HG03520 (cell line): ENCODE measurements around the gene FAM76B.

Source experiments
- ATAC-seq: cut with Tn5 transposase; IDR thresholded peaks from one replicate; pipeline ENCODE4 v1.9.1; 2021; ENCODE audit warnings: mild to moderate bottlenecking, moderate library complexity; ENCODE audit not compliant: unreplicated experiment

FAM76B gene

DNA sequence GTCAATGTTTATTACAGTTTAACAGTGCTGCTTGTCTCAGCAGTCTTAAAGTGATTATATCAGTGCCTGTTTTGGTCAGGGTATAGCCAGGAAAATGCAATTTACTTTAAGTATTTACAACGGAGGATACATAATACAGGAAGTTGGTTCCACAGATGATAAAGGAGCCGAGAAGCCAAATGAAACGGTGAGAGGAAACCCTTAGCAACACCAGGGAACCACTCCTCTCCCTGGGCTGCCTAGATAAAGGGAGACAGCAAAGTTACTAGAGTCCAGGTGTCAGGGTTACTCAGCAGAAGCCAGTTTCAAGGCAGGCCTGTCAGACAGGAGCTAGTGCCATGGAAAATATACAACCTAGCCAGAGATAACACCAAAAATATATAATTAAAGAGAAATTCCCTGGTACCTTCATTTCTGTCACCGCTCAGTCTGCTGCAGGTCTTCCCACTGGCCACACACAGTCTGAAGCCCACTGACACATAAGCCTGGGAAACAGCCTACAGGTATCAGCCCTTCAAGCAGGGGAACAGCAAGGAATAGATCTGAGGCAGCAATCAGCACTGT, 55.5 kb downstream of the FAM76B start:
- ATAC-seq = no peak

DNA sequence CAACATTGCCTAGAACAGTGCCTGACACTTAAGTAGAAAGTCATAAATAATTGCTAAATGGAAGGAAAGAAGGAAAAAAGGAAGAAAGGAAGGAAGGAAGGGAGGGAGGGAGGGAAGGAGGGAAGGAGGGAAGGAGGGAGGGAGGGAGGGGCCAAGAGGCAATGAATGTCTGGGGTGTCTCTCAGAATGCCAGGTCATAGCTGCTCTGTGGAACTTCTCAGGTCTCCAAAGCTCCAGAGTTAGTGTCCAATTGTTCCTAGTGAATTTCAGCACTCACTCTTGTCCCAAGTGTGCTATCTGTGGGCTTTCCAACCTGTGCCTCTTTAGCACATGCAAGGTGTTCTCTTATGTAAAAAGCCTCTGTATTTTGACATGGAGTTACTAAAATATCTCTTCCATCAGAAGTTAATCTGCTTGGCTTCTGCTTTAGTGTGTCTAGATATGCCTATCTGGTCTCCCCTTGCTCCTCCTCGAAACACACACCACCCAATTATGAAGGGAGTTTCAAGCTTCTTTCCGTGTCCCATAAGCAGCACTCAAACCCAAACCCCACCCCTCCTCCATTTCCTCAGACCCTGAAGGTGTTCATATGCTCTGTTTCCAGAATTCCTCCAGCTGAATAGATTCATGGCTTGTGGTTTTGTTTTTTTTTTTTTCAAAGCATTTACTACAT, 56.5 kb downstream of the FAM76B start:
- ATAC-seq = no peak

DNA sequence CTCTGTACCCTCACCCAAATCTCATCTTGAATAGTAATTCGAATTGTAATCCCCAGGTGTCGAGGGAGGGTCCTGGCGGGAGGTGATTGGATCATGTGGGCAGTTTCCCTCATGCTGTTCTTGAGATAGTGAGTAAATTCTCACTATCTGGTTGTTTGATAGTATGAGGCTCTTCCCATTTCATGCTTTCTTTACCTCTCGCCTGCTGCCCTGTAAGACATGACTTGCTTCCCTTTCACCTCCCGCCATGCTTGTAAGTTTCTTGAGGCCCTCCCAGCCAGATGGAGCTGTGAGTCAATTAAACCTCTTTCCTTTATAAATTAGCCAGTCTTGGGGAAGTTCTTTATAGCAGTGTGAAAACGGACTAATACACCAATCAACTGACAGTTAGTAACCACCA, 60.1 kb downstream of the FAM76B start:
- no peak for ATAC-seq

DNA sequence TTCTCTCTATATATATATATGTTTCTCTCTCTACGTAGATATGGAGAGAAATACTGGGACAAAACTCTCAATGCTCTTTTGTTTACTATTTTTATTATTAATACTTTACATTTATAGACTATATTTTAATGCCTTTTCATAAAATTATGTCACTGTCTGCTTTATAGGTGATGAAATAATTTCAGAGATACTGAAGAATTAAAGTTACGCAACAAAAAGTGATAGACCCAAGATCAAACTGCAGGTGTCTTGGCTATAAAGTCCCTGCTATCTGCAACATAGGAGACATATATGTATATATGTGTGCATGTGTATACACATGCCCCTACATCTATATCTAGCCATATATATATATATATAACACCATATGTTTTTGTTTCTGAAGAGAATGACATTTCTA, 60.8 kb downstream of the FAM76B start:
- ATAC-seq = no peak

DNA sequence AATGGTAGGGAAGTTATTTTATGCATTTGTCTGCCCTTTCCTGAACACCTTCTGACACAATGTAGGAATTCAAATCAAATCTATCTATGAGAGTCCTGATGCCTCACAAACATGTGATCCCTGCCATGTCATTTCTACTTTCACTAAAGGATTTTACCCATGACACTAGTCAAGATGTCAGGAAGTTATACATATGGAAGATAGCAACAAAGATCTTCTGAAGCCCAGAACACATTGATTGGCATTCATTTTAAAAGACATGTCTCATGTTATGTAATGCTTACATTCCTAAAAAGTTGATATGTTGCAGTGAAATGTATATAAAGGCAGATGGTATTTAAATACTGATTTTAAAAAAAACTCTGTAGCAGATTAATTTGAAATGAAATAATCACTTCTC, 61.5 kb downstream of the FAM76B start:
- no peak for ATAC-seq

DNA sequence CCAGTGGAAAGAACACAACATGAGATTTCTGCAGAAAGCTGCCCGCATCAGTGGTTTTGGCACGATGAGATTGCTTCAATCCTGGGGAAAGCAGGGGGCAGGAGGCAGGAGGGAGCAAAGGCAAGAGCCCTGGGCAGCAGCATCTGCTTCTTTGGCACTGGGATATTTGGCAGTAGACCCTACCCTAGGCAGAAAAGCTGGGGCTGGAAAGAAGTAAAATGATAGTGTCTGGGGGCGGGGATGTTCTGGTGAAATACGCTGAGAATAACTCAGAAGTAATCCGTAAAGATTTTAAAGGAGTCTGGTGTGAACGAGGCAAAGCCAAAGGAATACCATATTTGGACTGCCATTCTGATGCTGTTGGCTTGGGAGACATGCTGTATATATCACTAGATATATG, 62.0 kb downstream of the FAM76B start:
- ATAC-seq = no peak

DNA sequence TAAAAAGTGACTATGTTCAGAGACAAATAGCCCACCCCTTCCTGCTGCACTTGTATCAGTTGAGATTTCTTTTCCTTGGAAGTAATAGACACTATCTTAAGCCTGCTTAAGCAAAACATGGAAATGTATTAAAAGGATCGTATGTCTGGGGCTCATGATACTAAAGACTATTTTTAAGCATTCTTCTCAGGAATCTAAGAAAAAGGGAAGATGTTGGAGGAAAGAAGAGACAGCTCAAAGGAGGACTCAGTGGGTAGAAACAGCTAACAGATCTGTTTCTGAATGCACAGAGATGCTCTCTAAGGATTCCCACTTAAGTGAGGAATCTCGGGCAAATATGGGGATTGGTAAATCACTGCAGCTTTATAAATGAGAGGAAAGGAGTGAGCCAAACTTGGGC, 62.5 kb downstream of the FAM76B start:
- ATAC-seq = no peak

DNA sequence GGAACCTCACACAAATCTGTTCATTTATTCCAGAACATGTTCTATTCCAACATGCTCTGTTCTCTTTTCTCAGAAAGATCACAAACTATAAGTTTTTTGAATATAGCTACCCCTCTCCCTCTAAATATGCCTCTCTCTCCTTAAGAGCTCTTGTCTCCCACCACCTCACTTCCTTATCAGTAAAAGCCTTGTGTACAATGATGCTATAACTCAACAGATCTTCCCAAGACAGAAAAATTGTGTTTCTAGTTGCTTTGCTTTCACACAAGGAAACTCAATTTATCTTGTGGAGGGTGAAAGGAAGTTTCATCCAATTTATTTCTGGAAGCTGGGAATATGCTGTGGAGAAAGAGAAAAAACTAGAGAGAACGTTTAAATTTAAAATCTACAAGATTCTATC, 64.4 kb downstream of the FAM76B start:
- ATAC-seq = no peak

DNA sequence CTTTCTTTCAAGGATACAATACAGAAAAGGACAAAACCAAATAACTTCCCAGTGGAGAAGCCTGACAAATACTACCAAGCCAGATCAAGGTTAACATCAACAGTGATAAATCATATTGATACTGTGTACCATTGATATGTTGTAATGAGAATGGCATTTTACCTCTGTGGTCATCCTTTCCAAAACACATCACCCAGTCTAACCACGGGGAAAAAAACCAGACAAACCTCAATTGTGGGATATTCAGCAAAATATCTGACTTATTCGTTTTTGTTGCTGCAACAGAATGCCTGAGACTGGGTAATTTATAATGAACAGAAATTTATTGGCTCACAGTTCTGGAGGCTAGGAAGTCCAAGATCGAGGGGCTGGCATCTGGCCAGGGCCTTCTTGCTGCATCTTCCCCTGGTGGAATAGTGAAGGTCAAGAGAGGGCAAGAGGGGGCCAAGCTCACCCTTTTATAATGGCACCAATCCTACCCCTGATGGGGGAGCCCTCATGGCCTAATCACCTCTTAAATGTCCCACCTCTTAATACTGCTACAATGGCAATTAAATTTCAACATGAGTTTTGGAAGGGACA, 66.1 kb downstream of the FAM76B start:
- ATAC-seq = no peak

DNA sequence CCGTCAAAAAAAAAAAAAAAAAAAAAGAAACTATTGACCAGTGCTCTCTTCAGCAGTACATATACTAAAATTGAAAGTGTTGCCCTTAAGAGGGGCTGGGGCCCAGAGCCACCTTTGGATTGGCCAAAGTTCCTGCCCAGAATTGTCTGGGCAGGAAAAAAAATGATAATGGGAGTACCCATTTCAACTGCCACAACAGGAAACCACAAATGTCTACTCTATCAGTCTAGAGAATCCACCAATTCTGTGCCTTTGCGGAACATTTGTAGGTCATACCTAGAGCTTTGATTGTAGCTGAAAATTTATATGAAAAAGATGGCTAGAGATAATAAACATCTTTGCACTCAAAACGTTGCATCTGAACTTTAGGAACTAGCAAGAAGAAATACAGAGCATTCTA, 69.4 kb downstream of the FAM76B start:
- no peak for ATAC-seq
